K562 (cell line): ENCODE data around the gene SLC12A3. TPM values are rescaled to one million over a fixed set of nuclear protein-coding genes. Genes with fewer than 3 reads are reported as not detected.
A peak's percentile ranks its signal among the peaks of the same experiment; 100 is the strongest.

Source experiments
- CBX2 ChIP-seq: fragments of 200-600 bp; sonication (generic); IDR thresholded peaks from one replicate; pipeline ENCODE4 v1.6.1; 2012; ENCODE audit warnings: mild to moderate bottlenecking, low read length, inconsistent platforms; ENCODE audit not compliant: insufficient read depth, poor library complexity, severe bottlenecking
- CBX8 ChIP-seq: fragments of 200-600 bp; sonication (generic); IDR thresholded peaks from 2 replicates; pipeline ENCODE4 v1.6.1; 2012; ENCODE audit warnings: borderline replicate concordance, mixed run types, low read depth, mild to moderate bottlenecking, moderate library complexity, mixed read lengths, low read length, control low read depth, inconsistent platforms; ENCODE audit not compliant: poor library complexity, severe bottlenecking; ENCODE audit errors: extremely low read depth
- CSDE1 ChIP-seq, 2 experiments: fragments of 450-650 bp; IDR thresholded peaks; 2 replicates each; pipeline ENCODE4 v1.6.1; 2016; ENCODE audit warnings: mild to moderate bottlenecking in 1 of 2
- DMBX1 ChIP-seq: fragments of 250-450 bp; sonication (Bioruptor Pico); IDR thresholded peaks from 2 replicates; pipeline ENCODE4 v1.8.0; 2022; ENCODE audit warnings: inconsistent platforms, mild to moderate bottlenecking, moderate library complexity, borderline replicate concordance
- HIVEP1 ChIP-seq: fragments of 250-450 bp; sonication (Bioruptor Pico); IDR thresholded peaks from 2 replicates; pipeline ENCODE4 v1.4.0; 2020; ENCODE audit warnings: mild to moderate bottlenecking
- IFI16 ChIP-seq: fragments of 250-450 bp; sonication (Bioruptor Pico); IDR thresholded peaks from 2 replicates; pipeline ENCODE4 v2.1.2; 2022; ENCODE audit warnings: mild to moderate bottlenecking, inconsistent platforms
- KDM5B ChIP-seq: fragments of 200-600 bp; sonication (generic); IDR thresholded peaks from 2 replicates; pipeline ENCODE4 v1.6.1; 2012; ENCODE audit warnings: low read depth, mild to moderate bottlenecking, moderate library complexity, low read length, control low read depth, inconsistent platforms; ENCODE audit not compliant: insufficient replicate concordance
- KHSRP ChIP-seq: fragments of 450-650 bp; IDR thresholded peaks from 2 replicates; pipeline ENCODE4 v1.6.1; 2017
- MLLT1 ChIP-seq, 2 experiments: fragments of 450-650 bp; IDR thresholded peaks; 2 replicates each; pipeline ENCODE4 v1.6.1; 2016
- MTA1 ChIP-seq: fragments of 450-650 bp; IDR thresholded peaks from 2 replicates; pipeline ENCODE4 v1.6.1; 2017; ENCODE audit warnings: borderline replicate concordance
- MTA2 ChIP-seq: fragments of 450-650 bp; IDR thresholded peaks from 2 replicates; pipeline ENCODE4 v1.6.1; 2016; ENCODE audit warnings: low read depth
- MTA3 ChIP-seq: fragments of 450-650 bp; formaldehyde crosslinking; IDR thresholded peaks from 2 replicates; pipeline ENCODE4 v1.6.1; 2017; ENCODE audit warnings: mild to moderate bottlenecking, borderline replicate concordance
- PHF20 ChIP-seq: fragments of 450-650 bp; IDR thresholded peaks from 2 replicates; pipeline ENCODE4 v1.6.1; 2018; ENCODE audit not compliant: partially characterized antibody
- POLR2AphosphoS5 ChIP-seq: IDR thresholded peaks from 2 replicates; pipeline ENCODE4 v1.6.1; 2011; ENCODE audit warnings: mild to moderate bottlenecking, low read depth, low read length, moderate library complexity; ENCODE audit not compliant: control insufficient read depth, insufficient read depth
- PURB ChIP-seq: sonication (generic); formaldehyde crosslinking; IDR thresholded peaks from 2 replicates; pipeline ENCODE4 v1.9.0; 2021; ENCODE audit warnings: low read depth, mild to moderate bottlenecking, missing genetic modification reagents
- RB1 ChIP-seq: fragments of 450-650 bp; IDR thresholded peaks from 2 replicates; pipeline ENCODE4 v1.6.1; 2017; ENCODE audit warnings: low read depth, mild to moderate bottlenecking
- RBM22 ChIP-seq: fragments of 200-400 bp; formaldehyde crosslinking; IDR thresholded peaks from 2 replicates; pipeline ENCODE4 v1.6.1; 2018; ENCODE audit warnings: low read length, low read depth; ENCODE audit not compliant: poor library complexity, severe bottlenecking
- RFX5 ChIP-seq: IDR thresholded peaks from 2 replicates; pipeline ENCODE4 v1.6.1; 2011; ENCODE audit warnings: low read depth, mild to moderate bottlenecking, improper control_type of control experiment, low read length
- RNF219 ChIP-seq: fragments of 250-450 bp; sonication (Bioruptor Pico); IDR thresholded peaks from 2 replicates; pipeline ENCODE4 v1.5.0; 2022; ENCODE audit warnings: mild to moderate bottlenecking
- RUNX1 ChIP-seq: sonication (generic); IDR thresholded peaks from 2 replicates; pipeline ENCODE4 v1.6.1; 2016; ENCODE audit warnings: antibody characterized with exemption, low read depth
- SIX5 ChIP-seq, 2 experiments: IDR thresholded peaks; 2 replicates each; pipeline ENCODE4 v1.6.1; 2011; ENCODE audit warnings: low read length in 2 of 2, borderline replicate concordance in 1 of 2, low read depth in 1 of 2, mild to moderate bottlenecking in 1 of 2, moderate library complexity in 1 of 2; ENCODE audit not compliant: insufficient read depth in 1 of 2
- TBP ChIP-seq: optimal IDR thresholded peaks from 2 replicates; pipeline ENCODE3; 2011; ENCODE audit warnings: low read depth, low read length, improper control_type of control experiment
- TFAM ChIP-seq: fragments of 250-450 bp; sonication (Bioruptor Pico); conservative IDR thresholded peaks from 2 replicates; pipeline ENCODE4 v1.5.0; 2021; ENCODE audit warnings: mild to moderate bottlenecking, moderate library complexity
- ZNF444 ChIP-seq: fragments of 250-450 bp; sonication (Bioruptor Pico); IDR thresholded peaks from 2 replicates; pipeline ENCODE4 v1.4.0; 2020; ENCODE audit warnings: mild to moderate bottlenecking, moderate library complexity
- ZNF75A ChIP-seq: fragments of 450-650 bp; formaldehyde crosslinking; IDR thresholded peaks from 2 replicates; pipeline ENCODE4 v1.4.0; 2020; ENCODE audit warnings: mild to moderate bottlenecking
- ZNF764 ChIP-seq: fragments of 250-450 bp; sonication (Bioruptor Pico); IDR thresholded peaks from 2 replicates; pipeline ENCODE4 v1.4.0; 2020; ENCODE audit warnings: low read depth, mild to moderate bottlenecking, moderate library complexity
- polyA plus RNA-seq, 8 experiments: library from polyadenylated mRNA; depleted of rRNA in 4 of 8; stranded (reverse) in 5 of 8; unstranded in 3 of 8; fragments of >200 nt; fragmentation: Nextera tagmentation in 2 of 8; fragmentation: Illumina TruSeq in 1 of 8; extraction: Ambion mirVana in 2 of 8; extraction: Trizol in 1 of 8; gene quantifications; 2 replicates each; pipeline versions ENCODE4 v1.2.1 to v1.2.3, GENCODE V29; 2011 to 2014; ENCODE audit warnings: inconsistent platforms in 1 of 8, missing spikeins in 1 of 8
- total RNA-seq, 7 experiments: library from RNA; depleted of rRNA in 6 of 7; stranded (reverse); fragments of >200 nt in 6 of 7; fragmentation: Illumina TruSeq in 2 of 7; extraction: Trizol in 2 of 7; gene quantifications; 2 replicates each; pipeline versions ENCODE4 v1.2.1 to v1.2.3, GENCODE V29; 2011 to 2021; ENCODE audit warnings: low replicate concordance in 1 of 7

SLC12A3 gene
- total and polyA plus RNA-seq, 9 of the 15 experiments (the other 6 are each of a cell fraction or from before 2014, with no cell fraction given), result not detected

GRCh38 chr16:56941856-56942331 lies 76.9 kb downstream of the SLC12A3 start (continued):
- TF ChIP-seq CBX2 (no peak), MTA1 (no peak), MTA3 (peak; percentile 18; the same call in 1 of the 2 replicates), ZNF75A (CRISPR knock-in tag) (no peak), RFX5 (no peak), RB1 (no peak), PURB (CRISPR knock-in tag) (no peak), MTA2 (no peak), RNF219 (CRISPR knock-in tag) (no peak), DMBX1 (CRISPR knock-in tag) (no peak), MLLT1 (IDR thresholded peaks at IDR 0.05) (0 out of 4 replicates have a peak, but pooled peaks of 1 of the 2 experiments have one; percentile 30), KHSRP (peak; percentile 64), SIX5 (IDR thresholded peaks at IDR 0.05; ENCODE audit: borderline replicate concordance in 1 of 2, insufficient read depth in 1 of 2, low read depth in 1 of 2, low read length in 2 of 2) (no peak), TFAM (no peak), KDM5B (peak; percentile 29), HIVEP1 (CRISPR knock-in tag) (no peak), TBP (no peak), POLR2AphosphoS5 (peak; percentile 19; the same call in 1 of the 2 replicates), RBM22 (peak; percentile 68), IFI16 (no peak), CBX8 (no peak), RUNX1 (no peak), ZNF764 (CRISPR knock-in tag) (no peak), PHF20 (no peak), ZNF444 (CRISPR knock-in tag) (no peak), CSDE1 (IDR thresholded peaks at IDR 0.05) (no peak)
